GM23338 (cell line): Measurements from ENCODE around the gene OR13C4. TPM values are rescaled to one million over a fixed set of nuclear protein-coding genes. Genes with fewer than 3 reads are reported as not detected.

Source experiments
- ATAC-seq: fragments of 200-7000 bp; cut with Tn5 transposase; 3 replicates; pipeline ENCODE4 v1.9.1; 2020
- DNase-seq: peaks from one replicate; pipeline ENCODE4 v3.0.0-alpha.2; 2015; ENCODE audit warnings: low spot score
- H2AFZ ChIP-seq: fragments of 200-600 bp; sonication (generic); 2 replicates; pipeline ENCODE4 v1.8.0; 2016; ENCODE audit warnings: antibody characterized with exemption, mild to moderate bottlenecking, moderate library complexity
- H3F3A ChIP-seq: fragments of 200-600 bp; sonication (generic); replicated peaks from 2 replicates; pipeline ENCODE4 v1.8.0; 2017; ENCODE audit warnings: antibody characterized with exemption, mixed run types, low read depth
- H3K27ac ChIP-seq: fragments of 200-600 bp; sonication (generic); 2 replicates; pipeline ENCODE4 v1.6.1; 2016; ENCODE audit warnings: low read depth
- H3K27me3 ChIP-seq: fragments of 200-600 bp; sonication (generic); 2 replicates; pipeline ENCODE4 v1.8.0; 2016; ENCODE audit warnings: mild to moderate bottlenecking, mixed run types, moderate library complexity; ENCODE audit not compliant: insufficient read depth
- H3K36me3 ChIP-seq: fragments of 200-600 bp; sonication (generic); 2 replicates; pipeline ENCODE4 v1.8.0; 2016; ENCODE audit warnings: mild to moderate bottlenecking; ENCODE audit not compliant: insufficient read depth
- H3K4me1 ChIP-seq: fragments of 200-600 bp; sonication (generic); 2 replicates; pipeline ENCODE4 v1.8.0; 2016; ENCODE audit warnings: mild to moderate bottlenecking, moderate library complexity; ENCODE audit not compliant: insufficient read depth
- H3K4me2 ChIP-seq: fragments of 200-600 bp; sonication (generic); 2 replicates; pipeline ENCODE4 v1.7.1; 2017; ENCODE audit warnings: mixed run types
- H3K4me3 ChIP-seq: fragments of 200-600 bp; sonication (generic); 2 replicates; pipeline ENCODE4 v1.6.1; 2016; ENCODE audit warnings: mixed run types
- H3K79me2 ChIP-seq: fragments of 200-600 bp; sonication (generic); replicated peaks from 2 replicates; pipeline ENCODE4 v1.8.0; 2017; ENCODE audit warnings: mild to moderate bottlenecking; ENCODE audit not compliant: insufficient read depth
- H3K9me2 ChIP-seq: fragments of 200-600 bp; sonication (generic); 2 replicates; pipeline ENCODE4 v1.8.0; 2017; ENCODE audit not compliant: insufficient read depth
- H4K20me1 ChIP-seq: fragments of 200-600 bp; sonication (generic); replicated peaks from 2 replicates; pipeline ENCODE4 v1.8.0; 2017; ENCODE audit warnings: mild to moderate bottlenecking; ENCODE audit not compliant: insufficient read depth
- H3K27ac Mint-ChIP-seq: 2 replicates; pipeline ENCODE4 v1.8.0; 2020; ENCODE audit warnings: inconsistent platforms, mild to moderate bottlenecking, moderate library complexity, mixed read lengths
- H3K27me3 Mint-ChIP-seq: 3 replicates; pipeline ENCODE4 v1.8.0; 2022; ENCODE audit warnings: low read depth, mild to moderate bottlenecking, moderate library complexity, mixed read lengths, inconsistent platforms; ENCODE audit not compliant: insufficient read depth, poor library complexity
- H3K36me3 Mint-ChIP-seq: 3 replicates; pipeline ENCODE4 v1.8.0; 2021; ENCODE audit warnings: low read depth, mild to moderate bottlenecking, inconsistent platforms, moderate library complexity, mixed read lengths
- H3K4me1 Mint-ChIP-seq: 3 replicates; pipeline ENCODE4 v1.8.0; 2020; ENCODE audit warnings: mild to moderate bottlenecking, inconsistent platforms, mixed read lengths
- H3K4me3 Mint-ChIP-seq: 3 replicates; pipeline ENCODE4 v1.8.0; 2021; ENCODE audit warnings: moderate library complexity, mild to moderate bottlenecking, inconsistent platforms, mixed read lengths
- H3K9me3 Mint-ChIP-seq: 3 replicates; pipeline ENCODE4 v1.8.0; 2020; ENCODE audit warnings: moderate library complexity, mild to moderate bottlenecking, inconsistent platforms, mixed read lengths
- CTCF ChIP-seq, 2 experiments: fragments of 200-600 bp in 1 of 2; sonication (generic) in 1 of 2; conservative IDR thresholded peaks; 2 replicates each; pipeline versions ENCODE4 v1.5.1 to v1.6.1; 2016 to 2017; ENCODE audit warnings: antibody characterized with exemption in 2 of 2, low read depth in 2 of 2, mild to moderate bottlenecking in 2 of 2, moderate library complexity in 1 of 2
- ETS1 ChIP-seq: IDR thresholded peaks from 2 replicates; pipeline ENCODE4 v1.6.1; 2016; ENCODE audit warnings: antibody characterized with exemption
- EZH2 ChIP-seq: fragments of 200-600 bp; sonication (generic); IDR thresholded peaks from one replicate; pipeline ENCODE4 v1.8.0; 2017; ENCODE audit warnings: antibody characterized with exemption, mild to moderate bottlenecking, low read depth; ENCODE audit not compliant: unreplicated experiment
- EZH2phosphoT487 ChIP-seq: fragments of 200-600 bp; sonication (generic); IDR thresholded peaks from one replicate; pipeline ENCODE4 v1.8.1; 2018; ENCODE audit warnings: antibody characterized with exemption; ENCODE audit not compliant: unreplicated experiment
- JUNB ChIP-seq: IDR thresholded peaks from one replicate; pipeline ENCODE4 v1.6.1; 2016; ENCODE audit warnings: antibody characterized with exemption; ENCODE audit not compliant: unreplicated experiment
- NANOG ChIP-seq: IDR thresholded peaks from 2 replicates; pipeline ENCODE4 v1.6.1; 2016; ENCODE audit warnings: antibody characterized with exemption, borderline replicate concordance
- POLR2AphosphoS5 ChIP-seq: IDR thresholded peaks from 2 replicates; pipeline ENCODE4 v1.6.1; 2016; ENCODE audit warnings: antibody characterized with exemption, low read depth
- REST ChIP-seq: IDR thresholded peaks from one replicate; pipeline ENCODE4 v1.6.1; 2018; ENCODE audit warnings: antibody characterized with exemption; ENCODE audit not compliant: unreplicated experiment
- STAT1 ChIP-seq: IDR thresholded peaks from one replicate; pipeline ENCODE4 v1.6.1; 2016; ENCODE audit warnings: antibody characterized with exemption; ENCODE audit not compliant: unreplicated experiment
- ZNF114 ChIP-seq: fragments of 250-450 bp; sonication (Bioruptor Pico); IDR thresholded peaks from 2 replicates; pipeline ENCODE4 v1.5.0; 2020; ENCODE audit warnings: mild to moderate bottlenecking, moderate library complexity
- ZNF331 ChIP-seq: fragments of 250-450 bp; sonication (Bioruptor Pico); IDR thresholded peaks from 2 replicates; pipeline ENCODE4 v1.5.0; 2020; ENCODE audit warnings: low read depth, mild to moderate bottlenecking, moderate library complexity
- ZNF462 ChIP-seq: fragments of 250-450 bp; sonication (Bioruptor Pico); IDR thresholded peaks from 2 replicates; pipeline ENCODE4 v1.5.0; 2020; ENCODE audit warnings: mild to moderate bottlenecking, moderate library complexity
- polyA plus RNA-seq: library from polyadenylated mRNA; unstranded; fragments of >200 nt; fragmentation: Nextera tagmentation; extraction: Ambion mirVana; gene quantifications from 2 replicates; pipeline ENCODE4 v1.2.1, GENCODE V29; 2016
- total RNA-seq: library from RNA; depleted of rRNA; stranded (reverse); fragments of >200 nt; shearing (Covaris generic); gene quantifications from 2 replicates; pipeline ENCODE4 v1.2.3, GENCODE V29; 2014

The OR13C4 gene
- total and polyA plus RNA-seq, 2 experiments from 2014 or later, result not detected

- no peak for TF ChIP-seq POLR2AphosphoS5
- no peak for TF ChIP-seq STAT1
- no peak for TF ChIP-seq REST
These were observed 23.0 kb downstream of the OR13C4 start, which contains the start of gene OR13F1 (continued) for GRCh38 chr9:104503963-104504362.

- H2AFZ ChIP-seq, result no peak overlapping the region
- no peaks in the 10 kb centered on the region; the same call in 2 of the 3 replicates for H3K9me3 Mint-ChIP-seq
- H3K4me1 ChIP-seq, result no peaks in the 10 kb centered on the region
- H3K27me3 Mint-ChIP-seq, result peaks cover 2% of the 10 kb centered on the region
- H3F3A ChIP-seq, result no peaks in the 10 kb centered on the region
- no peaks in the 10 kb centered on the region for H3K27me3 ChIP-seq
- no peaks in the 10 kb centered on the region for H4K20me1 ChIP-seq
- no peaks in the 10 kb centered on the region for H3K79me2 ChIP-seq
- no peak for ATAC-seq
- no peaks in the 10 kb centered on the region for H3K36me3 ChIP-seq
- DNase-seq, result no peak
- H3K4me2 ChIP-seq, result no peak overlapping the region
- H3K4me3 Mint-ChIP-seq, result no peak overlapping the region
- no peak overlapping the region for H3K27ac ChIP-seq
- no peaks in the 10 kb centered on the region for H3K36me3 Mint-ChIP-seq
- no peak overlapping the region for H3K27ac Mint-ChIP-seq
- H3K4me1 Mint-ChIP-seq, result no peaks in the 10 kb centered on the region
- H3K9me2 ChIP-seq, result no peaks in the 10 kb centered on the region
- no peak overlapping the region for H3K4me3 ChIP-seq
- no peak for TF ChIP-seq ETS1
- TF ChIP-seq ZNF114 (CRISPR knock-in tag), result no peak
- no peak for TF ChIP-seq POLR2AphosphoS5
- no peak for TF ChIP-seq EZH2phosphoT487
- no peak for TF ChIP-seq ZNF331 (CRISPR knock-in tag)
- no peak for TF ChIP-seq ZNF462 (CRISPR knock-in tag)
- TF ChIP-seq JUNB, result no peak
- TF ChIP-seq CTCF (conservative IDR thresholded peaks at IDR 0.05; ENCODE audit: low read depth in 2 of 2), result no peak
- no peak for TF ChIP-seq STAT1
- TF ChIP-seq NANOG, result no peak
- TF ChIP-seq EZH2, result no peak
These were observed 23.6 kb downstream of the OR13C4 start for GRCh38 chr9:104503440-104503839.
